GM19238 (cell line): ENCODE data around the gene MLANA.

Source experiments
- DNase-seq: peaks from one replicate; pipeline ENCODE4 v3.0.0; 2011; ENCODE audit warnings: low spot score; ENCODE audit not compliant: insufficient read length

MLANA gene

DNA sequence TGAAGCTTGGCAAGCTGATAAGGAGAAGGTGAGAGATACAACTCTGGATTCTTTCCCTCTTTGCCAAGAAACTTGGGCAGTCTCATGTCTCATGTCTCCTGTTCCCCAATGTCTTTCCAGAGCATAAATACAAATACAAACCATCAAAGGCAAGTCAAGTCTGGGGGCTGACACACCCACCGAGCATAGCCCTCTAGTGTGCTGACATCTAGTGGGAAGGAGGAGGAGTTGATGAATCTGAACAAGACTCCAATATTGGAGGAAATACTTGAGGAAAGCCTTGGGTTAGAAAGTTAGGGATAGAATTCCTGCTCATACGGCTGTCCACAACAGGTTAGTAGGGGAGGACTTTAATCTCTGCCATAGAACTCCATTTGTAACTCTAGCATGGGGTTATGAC lies 8.6 kb downstream of the MLANA start:
- no peak for DNase-seq

DNA sequence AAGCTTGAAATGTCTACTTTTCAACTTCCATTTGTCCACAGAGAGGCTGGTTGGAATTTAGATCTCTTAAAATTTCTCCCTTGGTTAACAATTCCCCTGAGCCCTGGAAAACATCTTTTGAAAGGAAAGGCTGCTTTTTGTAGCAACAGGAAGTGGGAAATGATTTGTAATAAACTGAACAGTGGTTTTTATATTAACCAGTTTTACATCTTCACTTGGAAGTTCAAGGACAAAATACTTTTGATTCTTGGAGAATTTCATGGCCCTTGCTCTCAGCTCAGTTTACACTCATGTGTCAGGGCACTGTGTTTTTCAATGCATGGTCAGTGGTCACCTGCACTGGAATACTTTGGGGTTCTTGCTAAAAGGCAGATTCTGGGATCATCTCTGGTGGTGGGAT lies 9.9 kb downstream of the MLANA start:
- DNase-seq, result no peak

DNA sequence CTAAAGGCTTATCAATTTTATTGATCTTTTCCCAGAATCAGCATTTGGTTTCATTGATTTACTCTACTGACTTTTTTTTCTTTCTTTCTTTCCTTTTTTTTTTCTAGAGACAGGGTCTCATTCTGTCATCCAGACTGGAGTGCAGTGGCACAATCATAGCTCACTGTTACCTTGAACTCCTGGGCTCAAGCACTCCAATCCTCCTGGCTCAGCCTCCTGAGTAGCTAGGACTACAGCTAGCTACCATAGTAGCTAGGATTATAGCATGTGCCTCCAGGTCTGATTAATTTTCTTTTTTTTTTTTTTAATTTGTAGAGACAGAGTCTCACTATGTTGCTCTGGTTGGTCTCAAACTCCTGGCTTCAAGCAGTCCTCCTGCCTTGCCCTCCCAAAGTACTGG lies 11.7 kb downstream of the MLANA start:
- DNase-seq, result no peak

DNA sequence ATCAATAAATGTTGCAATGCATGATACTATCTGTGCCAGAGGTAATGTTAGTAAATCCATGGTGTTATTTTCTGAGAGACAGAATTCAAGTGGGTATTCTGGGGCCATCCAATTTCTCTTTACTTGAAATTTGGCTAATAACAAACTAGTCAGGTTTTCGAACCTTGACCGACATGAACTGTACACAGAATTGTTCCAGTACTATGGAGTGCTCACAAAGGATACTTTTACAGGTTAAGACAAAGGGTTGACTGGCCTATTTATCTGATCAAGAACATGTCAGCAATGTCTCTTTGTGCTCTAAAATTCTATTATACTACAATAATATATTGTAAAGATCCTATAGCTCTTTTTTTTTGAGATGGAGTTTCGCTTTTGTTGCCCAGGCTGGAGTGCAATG lies 18.2 kb downstream of the MLANA start:
- DNase-seq, result no peak

DNA sequence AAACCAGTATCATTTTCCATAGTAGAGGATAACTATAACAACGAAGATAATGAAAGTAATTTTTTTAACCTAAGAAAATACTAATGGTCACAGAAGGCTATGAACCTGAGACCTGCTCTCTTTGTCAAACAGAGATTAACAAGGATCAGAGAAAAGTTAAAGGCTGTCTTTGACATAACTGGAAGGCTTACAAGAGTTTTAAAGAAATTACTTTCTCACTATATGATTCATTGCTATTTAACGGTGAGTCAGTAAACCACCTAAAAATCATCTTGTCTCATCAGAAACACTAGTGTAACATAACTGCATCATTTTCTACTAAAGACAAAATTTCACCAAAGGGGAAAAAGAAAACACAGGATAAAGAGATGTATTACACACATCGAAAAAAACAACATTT lies 19.3 kb downstream of the MLANA start:
- DNase-seq, result no peak

DNA sequence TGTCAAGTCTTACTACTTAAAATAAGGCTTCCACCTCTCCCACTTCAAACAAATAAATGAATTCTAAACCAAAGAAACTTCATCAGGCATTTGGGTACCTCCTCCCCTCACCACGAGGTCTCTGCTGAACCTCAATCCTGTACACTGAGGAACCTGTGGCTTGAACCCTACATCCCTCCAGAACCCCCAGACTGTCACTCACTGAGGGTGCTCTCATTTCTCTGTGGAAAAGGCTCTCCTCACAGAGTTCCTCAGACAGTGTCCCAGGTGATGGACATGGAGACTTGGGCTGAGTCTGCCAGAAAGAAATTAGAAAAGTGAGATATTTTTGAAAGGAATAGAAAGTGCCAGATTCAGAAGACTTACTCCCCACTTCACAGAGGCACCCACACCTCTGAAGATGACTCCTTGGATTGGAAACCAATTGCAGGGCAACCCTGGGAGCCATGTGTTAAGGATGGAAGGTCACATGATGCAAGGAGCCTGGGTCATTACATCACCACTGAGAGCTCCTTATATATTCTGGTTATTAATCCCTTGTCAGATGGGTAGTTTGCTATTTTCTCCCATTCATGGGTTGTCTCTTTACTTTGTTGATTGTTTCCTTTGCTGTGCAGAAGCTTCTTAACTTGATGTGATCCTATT lies 19.8 kb downstream of the MLANA start:
- no peak for DNase-seq

DNA sequence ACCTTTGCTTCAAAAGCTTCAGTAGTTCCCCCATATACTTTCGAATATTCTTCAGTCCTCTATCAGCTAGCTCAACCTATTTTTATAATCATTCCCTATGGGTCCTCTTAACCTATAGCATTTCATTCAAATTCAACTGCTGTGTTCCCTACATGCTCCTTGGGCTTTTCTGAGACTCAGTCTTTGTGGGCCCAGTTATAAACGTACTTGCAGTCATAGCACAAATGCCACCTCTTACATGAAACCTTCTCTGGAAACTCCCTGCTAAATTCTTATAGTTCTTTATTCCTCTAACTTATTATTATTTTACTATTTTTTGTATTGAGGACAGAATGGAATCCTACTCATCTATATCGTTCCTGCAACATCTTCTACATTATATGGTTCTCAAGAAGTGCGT lies 24.7 kb downstream of the MLANA start:
- no peak for DNase-seq

DNA sequence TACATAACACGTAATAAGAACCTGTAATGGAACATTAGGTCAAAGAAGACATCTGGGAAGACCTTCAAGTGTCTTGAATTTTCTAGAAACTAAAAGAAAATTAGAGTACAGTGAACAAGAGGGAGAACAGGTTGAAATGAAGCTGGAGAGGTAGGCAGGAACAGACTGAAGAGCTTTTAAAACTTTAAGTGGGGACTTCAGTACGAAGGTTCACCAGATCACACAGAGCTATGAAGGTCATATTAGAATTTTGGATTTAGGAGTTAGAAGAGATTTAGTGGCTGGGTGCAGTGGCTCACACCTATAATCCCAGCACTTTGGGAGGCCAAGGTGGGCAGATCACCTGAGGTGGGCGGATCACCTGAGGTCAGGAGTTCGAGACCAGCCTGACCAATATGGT lies 26.6 kb downstream of the MLANA start:
- no peak for DNase-seq

DNA sequence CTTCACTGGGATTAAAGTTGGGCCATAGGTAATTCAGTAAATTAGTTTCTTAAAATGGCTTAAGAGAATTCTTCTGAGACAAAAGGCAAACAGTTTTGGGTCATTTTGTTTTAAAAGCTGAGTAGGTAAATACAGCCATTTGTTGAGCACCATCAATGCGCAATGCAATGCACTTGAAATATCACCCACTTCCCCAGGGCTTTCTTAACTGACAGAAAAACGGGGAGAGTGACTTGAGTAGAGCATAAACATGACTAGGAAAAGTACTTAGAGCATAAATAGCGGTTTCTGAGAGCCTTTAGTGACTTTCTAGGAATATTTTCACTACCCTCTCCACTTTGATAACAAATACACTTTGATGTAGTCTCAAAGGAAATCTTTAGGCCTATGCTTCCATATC lies 27.2 kb downstream of the MLANA start:
- DNase-seq, result no peak

DNA sequence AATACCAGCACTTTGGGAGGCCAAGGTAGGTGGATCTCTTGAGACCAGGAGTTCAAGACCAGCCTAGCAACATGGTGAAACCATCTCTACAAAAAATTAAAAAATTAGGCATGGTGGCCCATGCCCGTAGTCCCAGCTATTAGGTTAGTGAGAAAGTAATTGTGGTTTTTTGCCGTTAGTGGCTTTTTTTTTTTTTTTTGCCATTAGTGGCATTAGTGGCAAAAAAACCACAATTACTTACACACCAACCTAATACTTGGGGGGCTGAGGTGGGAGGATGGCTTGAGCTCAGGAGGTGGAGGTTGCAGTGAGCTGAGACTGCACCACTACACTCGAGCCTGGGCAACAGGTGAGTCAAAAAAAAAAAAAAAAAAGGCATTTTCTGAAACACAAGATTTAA lies 27.8 kb downstream of the MLANA start:
- no peak for DNase-seq

DNA sequence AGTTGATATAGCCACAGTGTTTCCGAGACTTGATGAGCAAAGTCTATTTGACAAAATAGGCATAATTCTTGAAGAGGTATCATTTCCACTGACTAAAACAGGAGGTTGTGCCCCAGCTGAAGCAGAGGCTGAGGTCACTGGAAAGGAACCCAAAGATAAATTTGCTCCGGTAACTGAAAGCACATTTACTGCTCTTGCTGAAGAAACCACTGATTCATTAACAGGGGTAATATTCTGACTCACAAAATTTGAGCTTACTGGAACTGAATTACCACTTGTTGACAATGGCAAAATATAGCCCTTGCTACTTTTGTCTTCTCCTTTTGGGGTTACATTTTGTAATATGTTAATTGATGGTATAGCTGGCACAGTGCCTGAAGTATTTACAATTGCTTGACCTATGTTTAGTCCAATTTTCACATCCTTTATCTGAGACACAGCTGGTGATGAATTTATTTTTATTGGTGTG lies 30.2 kb downstream of the MLANA start:
- DNase-seq, result peak; percentile 14

DNA sequence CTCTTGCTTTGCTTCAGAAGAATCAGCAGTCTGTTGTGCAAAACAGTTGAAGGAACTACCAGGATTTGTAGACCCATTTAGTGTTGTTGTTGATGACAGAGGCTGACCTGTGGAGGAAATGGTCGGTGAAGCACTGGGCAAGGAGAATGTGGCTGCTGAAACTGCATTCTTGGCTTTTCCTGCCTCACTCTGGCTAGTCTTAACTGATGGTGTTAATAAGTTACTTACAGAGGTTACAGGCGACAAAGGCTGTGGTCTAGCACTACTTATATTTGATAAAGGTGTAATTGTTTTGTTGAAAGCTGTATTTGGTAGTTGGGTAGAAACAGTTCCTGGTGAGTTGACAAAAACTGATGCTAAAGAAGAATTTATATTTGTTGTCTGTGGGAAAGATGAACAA lies 31.5 kb downstream of the MLANA start:
- no peak for DNase-seq

DNA sequence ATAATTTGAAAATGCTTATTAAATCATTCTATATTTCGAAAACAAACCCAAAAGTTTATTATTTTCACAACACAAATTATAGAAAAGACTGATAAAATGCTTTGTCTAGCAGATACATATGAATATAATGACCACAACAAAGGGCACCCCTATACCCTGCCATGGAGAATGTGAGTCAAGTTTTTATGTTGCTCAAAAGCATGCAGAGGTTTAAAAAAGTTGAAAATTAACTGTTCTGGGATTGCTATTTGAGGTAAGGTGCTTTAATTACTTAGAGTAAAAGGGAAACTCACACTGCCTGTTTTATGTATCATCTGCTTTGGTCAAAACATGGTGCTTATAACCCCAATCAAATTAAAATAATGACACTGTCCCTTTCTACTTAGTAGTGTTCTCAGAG lies 41.0 kb downstream of the MLANA start:
- no peak for DNase-seq

DNA sequence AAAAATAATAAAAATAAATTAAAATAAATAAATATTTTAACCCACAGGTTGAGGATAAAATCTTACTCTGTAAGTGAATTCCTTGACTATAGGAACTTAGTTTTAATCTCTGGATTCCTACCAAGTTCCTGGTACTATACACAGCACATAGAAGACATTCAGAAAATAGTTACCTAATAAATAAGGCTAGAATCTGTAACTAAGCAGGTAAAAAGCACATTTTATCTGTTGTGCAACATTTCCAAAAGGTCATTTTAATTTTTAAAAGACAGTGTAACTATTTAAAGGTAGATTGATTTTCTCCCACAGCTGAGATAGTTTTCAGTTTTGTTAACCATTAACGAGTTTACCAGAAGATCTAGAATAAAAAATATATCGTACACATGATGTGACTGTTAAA lies 47.8 kb downstream of the MLANA start:
- DNase-seq, result no peak

DNA sequence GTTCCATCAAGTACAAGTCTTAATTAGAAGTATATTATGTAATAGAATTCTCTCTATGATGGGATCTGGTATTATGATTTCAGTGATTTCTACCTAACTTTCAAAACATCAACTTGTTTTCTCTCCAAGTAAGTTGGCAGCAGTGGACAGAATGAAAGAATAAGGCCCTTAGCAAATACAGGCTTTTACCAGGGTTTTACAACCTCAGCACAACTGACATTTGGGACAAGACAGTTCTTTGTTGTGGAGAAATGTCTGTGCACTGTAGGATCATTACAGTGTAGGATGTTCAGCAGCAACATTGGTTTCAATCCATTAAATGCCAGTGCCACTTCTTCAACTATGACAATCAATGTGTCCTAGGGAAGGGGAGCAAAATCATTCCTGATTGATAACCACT lies 48.8 kb downstream of the MLANA start:
- no peak for DNase-seq

DNA sequence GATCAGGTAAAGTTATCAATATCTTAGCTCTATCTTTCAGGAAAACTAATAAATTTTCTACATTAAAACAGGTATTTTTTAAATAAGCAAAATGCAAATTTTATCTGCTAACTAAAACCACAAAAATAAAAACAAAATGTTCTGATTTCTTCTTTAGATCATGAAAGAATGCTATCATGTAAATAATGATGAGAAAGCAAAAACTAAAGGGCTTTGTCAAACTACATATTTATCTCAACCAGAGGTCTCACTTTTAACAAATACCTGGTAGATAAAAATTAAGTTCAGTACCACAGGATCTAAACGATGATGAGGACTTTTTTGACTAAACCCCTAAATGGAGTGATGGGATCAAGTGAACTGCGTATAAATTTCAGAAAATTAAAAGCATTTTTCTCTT lies 50.5 kb downstream of the MLANA start:
- no peak for DNase-seq

DNA sequence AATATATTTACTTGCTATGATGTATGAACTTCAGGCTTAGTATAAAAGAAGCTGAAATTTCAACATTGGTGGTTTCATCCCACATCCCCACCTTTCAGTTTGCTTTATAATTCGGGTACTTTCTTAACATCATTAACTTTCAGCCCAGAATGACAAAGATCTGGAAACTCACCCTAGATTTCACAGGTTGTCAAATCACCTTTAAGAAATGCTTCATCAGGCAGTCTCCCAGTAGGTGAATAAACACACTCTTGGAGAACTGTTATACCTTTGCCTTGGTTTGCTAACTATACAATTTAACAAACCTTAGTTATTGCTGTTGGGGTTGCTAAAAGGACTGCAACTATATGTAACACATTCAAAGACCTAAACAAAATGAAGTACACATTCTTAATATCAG lies 54.4 kb downstream of the MLANA start:
- DNase-seq, result no peak

DNA sequence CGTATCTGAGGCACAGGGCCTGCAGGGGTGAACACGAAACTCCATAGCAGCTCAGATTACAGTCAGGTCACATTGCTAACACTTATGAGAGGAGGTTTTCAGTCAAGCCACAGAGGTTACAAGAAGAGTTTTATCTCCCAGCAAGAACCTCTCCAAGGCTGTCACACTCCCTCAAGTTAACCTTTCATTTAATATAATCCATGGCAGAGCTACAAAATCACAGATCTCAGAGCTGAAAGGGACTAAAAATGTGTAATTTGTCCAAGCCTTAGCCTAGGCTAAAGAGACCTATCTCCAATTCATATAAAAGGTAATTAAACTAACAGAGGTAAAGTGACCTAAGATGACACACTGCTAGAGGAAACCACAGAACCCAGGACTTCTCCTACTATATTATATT lies 57.2 kb downstream of the MLANA start:
- no peak for DNase-seq

DNA sequence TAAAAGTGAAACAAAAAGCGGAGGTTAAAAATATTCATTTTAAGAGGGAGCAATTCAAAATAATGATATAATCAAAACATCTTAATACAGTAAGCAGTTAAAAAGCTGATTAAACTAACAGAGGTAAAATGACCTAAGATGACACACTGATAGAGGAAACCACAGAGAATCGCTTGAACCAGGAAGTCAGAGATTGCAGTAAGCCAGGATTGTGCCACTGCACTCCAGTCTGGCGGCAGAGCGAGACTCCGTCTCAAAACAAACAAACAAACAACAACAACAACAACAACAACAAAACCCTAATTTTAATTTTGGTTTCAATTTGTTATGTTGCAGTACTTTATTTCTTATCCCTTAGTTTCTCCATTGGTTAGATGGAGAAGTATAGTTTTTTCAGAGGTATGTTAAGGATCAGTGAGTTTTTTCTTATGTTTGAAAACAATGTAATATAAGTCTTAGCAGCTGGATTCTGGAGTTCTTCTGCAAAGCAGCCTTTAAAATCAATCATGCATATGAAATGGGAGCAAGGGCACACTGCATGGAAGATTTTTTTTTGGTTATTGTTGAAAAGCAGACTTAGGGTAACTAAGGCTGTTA lies 58.5 kb downstream of the MLANA start:
- no peak for DNase-seq

DNA sequence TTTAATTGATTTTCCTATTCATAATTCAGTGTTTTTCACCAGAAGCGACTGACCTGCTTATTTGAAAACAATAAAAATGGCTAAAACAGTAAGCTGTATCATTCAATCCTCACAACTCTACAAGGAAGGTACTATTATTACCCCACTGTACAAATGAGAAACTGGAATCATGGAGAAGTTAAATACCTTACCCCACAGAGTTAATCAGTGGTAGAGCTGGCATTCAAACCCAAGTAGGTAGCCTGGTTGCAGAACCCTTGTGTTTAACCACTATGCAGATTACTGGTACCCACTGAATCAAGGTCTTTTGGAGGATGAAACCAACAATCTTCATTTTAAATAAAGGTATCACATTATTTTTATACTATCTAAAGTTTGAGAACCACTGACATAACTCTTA lies 59.6 kb downstream of the MLANA start:
- DNase-seq, result no peak

DNA sequence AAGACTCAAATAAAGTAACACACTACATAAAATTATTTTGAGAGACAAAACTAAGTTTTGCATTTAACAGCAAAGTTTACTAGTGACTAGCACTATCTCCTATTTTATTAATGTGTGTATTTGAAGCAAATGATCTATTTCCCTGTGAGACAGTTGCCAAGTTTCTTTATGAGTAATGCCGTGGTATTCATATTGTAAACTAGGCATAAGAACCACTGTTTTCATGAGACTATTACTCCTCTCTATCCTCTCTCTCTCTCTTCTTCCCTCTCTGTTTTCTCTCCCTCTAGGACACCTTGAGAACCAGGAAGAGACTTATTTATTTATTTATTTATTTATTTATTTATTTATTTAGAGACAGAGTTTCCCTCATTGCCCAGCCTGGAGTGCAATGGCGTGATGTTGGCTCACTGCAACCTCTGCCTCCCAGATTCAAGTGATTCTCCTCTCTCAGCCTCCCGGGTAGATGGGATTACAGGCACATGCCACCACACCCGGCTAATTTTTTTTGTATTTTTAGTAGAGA lies 61.1 kb downstream of the MLANA start:
- no peak for DNase-seq

DNA sequence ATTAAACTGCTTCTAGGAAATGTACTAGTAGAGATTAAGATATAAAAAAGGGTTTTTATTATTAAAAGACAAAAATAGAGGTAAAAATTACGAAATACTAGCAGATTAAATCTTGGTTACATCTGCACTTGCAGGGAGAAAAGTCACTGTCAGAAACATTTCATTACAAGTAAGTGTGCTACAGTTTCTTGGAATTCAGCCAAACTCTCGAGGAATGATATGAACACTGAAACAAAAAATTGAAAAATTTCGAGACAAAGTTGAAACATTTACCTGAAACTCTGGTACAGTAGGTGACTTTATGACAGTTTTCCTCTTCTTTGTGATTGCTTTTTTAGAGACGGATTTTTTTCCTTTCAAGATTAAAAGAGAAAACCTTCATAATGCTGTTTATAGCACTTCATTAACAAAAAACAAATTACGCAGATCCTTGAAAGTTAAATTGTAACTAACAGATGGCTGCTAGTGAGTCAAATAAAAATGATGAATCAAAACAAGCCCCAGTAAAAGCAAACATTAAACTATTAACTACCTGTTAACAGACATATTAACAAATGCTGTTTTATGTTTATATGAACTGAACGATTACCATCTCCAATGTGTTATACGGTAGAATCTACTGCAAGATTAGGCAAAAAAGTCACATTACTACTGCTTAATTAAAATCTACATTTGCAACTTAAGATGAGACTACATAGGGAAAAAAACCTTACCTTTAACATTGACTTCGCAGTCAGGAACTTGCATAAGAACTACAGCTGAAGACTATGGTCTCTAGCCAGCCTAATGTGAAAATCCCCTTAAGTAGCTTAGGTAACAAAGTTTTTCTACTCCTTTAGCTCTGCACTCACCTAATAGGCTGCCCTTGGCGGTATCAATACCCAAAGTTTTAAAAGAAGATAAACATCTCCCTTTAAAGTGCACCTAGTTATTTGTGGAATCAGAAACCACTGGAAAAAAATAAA lies 63.3 kb downstream of the MLANA start:
- DNase-seq, result no peak
